ENCODE measurements around the gene TRPM7. TPM values are rescaled to one million over a fixed set of nuclear protein-coding genes. Genes with fewer than 3 reads are reported as not detected.
"Not testable (repeated sequence)": the region's sequence is repeated elsewhere in the genome, so short reads cannot be mapped to it uniquely, and the experiment has no call there.

The TRPM7 gene, protein sequence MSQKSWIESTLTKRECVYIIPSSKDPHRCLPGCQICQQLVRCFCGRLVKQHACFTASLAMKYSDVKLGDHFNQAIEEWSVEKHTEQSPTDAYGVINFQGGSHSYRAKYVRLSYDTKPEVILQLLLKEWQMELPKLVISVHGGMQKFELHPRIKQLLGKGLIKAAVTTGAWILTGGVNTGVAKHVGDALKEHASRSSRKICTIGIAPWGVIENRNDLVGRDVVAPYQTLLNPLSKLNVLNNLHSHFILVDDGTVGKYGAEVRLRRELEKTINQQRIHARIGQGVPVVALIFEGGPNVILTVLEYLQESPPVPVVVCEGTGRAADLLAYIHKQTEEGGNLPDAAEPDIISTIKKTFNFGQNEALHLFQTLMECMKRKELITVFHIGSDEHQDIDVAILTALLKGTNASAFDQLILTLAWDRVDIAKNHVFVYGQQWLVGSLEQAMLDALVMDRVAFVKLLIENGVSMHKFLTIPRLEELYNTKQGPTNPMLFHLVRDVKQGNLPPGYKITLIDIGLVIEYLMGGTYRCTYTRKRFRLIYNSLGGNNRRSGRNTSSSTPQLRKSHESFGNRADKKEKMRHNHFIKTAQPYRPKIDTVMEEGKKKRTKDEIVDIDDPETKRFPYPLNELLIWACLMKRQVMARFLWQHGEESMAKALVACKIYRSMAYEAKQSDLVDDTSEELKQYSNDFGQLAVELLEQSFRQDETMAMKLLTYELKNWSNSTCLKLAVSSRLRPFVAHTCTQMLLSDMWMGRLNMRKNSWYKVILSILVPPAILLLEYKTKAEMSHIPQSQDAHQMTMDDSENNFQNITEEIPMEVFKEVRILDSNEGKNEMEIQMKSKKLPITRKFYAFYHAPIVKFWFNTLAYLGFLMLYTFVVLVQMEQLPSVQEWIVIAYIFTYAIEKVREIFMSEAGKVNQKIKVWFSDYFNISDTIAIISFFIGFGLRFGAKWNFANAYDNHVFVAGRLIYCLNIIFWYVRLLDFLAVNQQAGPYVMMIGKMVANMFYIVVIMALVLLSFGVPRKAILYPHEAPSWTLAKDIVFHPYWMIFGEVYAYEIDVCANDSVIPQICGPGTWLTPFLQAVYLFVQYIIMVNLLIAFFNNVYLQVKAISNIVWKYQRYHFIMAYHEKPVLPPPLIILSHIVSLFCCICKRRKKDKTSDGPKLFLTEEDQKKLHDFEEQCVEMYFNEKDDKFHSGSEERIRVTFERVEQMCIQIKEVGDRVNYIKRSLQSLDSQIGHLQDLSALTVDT (N-terminal part only)
- polyA plus RNA-seq (ENCODE audit: insufficient read length in 10 of 10) = 10 to 100 TPM; 15.2 to 26.8 (median 21.2) TPM
- long read RNA-seq, donor 1 = 0 reads
- long read RNA-seq, donor 2 = 0 reads
- long read RNA-seq, donor 3 = 0 reads
- long read RNA-seq, donor 4 = 0 reads
- long read RNA-seq, donor 5 = 0 reads
- long read RNA-seq, donor 6 = 0 reads
- long read RNA-seq, donor 7 = 0 reads
- long read RNA-seq, donor 8 = 0 reads
- long read RNA-seq, donor 9 = 0 reads

DNA sequence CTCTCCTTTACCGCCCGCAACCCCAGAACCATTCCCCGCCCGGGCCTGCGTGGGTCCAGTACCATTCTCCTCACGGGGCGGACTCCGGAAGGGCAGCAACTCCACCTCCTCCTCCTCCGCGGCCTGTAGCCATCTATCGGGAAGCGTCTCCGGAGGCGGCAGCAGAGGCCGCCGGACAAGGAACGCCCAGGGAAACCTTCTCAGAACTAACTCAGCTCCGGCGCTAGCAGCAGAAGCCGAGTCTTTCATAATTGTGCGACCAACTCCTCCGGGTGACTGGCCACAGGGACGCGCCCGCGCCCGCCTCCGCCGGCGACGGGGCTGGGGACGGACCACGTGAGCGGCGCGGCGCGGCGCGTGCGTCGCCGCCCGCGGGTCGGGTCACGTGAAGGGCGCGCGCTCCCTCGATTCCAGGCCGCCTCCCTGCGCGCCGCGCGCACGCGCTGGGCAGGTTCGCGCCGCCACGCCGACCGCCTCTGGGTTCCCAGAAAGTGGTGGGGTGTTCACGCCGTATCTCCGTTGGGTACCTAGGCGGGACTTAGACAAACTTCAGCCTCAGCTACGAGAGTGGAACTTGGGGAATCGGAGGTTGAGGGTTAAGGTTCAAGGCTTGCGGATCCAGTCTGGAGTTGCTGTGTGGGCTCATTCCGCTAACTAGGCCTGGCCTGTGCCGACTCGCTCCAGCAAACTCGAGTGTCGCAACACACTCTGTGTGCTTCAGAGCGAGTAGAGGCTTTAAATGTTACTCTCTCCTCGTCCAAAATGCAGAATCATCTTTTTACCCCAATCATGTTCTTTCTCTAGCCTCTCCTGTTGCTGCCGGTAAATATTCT lies at the start of gene TRPM7:
Gene TRPM7 (minus strand): TSS at position 329 of the 833 bp plus-strand sequence. CDS start 264 bp downstream, at position 65.
- DNase-seq = peak; percentile 90 to 98 (median 96)

DNA sequence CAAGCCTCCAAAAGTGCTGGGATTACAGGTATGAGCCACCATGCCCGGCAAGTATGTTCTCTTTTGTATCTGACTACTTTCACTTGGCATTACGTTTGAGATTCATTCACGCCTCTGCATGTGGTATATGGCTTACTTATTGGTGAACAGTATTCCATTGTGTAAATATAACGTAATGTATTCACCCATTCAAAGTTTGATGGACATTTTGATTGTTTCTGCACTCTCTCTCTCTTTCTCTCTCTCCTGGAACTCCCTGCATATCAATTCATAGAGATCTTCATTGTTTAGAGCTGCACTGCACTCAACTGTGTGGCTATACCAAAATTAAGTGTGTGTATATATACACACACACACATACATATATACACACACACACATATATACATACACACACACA lies 48.6 kb upstream of the TRPM7 start:
- DNase-seq = no peak

DNA sequence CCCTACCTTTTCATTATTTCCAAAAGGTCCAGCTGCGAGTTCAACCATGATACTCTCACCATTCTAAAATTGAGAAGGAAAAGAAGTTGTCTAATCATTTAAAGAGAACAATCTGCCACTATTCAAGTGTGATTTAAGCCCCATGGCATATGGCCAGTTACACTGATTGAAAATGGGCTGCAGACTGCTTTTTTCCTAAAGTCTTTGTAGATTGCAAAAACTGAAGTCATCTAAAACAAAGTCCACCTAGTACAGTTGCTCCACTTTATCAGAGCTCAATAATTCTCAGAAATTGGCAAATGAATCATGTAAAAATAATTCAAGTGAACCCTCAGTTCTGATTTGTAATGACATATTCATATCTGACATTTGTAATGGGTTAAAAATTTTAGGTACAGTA lies 39.7 kb upstream of the TRPM7 start:
- DNase-seq = no peak

DNA sequence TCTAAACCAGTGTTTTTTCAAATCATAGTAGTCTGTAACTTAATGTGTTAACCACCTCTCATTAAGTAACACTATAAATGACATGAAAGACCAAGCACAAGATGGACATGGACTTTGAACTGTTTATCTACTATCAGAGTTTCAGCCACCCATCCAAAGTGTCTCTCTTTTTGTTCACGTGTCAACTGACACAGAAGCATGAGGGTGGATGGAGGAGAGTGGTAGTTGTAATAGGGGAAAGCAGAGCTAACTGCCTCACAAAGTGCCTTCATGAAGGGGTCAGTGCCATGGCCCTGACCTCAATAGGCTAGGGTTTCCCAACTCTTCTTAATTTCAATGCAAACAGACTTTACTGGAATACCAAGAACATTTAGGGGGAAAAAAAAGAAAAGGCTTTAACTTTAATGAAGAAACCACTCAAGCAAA lies 32.1 kb upstream of the TRPM7 start:
- DNase-seq = no peak

DNA sequence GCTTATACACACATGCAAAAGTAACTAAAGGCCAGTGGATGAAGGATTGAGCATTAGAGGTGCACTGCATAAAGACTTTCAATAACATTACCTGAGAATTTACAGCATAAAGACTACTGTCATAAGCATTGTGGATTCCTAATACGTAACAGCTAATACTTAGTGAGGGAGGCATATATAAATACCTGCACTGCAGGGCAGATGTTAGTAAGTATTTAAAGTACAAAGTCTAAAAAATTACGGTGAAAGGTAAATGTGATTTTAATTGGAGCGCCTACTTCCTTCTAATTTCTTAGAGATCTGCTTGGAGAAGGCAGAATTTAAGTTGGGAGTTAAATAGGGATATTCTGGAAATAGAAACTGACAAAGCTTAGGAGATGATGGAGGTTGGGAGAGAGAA lies 25.4 kb upstream of the TRPM7 start:
- DNase-seq = no peak

DNA sequence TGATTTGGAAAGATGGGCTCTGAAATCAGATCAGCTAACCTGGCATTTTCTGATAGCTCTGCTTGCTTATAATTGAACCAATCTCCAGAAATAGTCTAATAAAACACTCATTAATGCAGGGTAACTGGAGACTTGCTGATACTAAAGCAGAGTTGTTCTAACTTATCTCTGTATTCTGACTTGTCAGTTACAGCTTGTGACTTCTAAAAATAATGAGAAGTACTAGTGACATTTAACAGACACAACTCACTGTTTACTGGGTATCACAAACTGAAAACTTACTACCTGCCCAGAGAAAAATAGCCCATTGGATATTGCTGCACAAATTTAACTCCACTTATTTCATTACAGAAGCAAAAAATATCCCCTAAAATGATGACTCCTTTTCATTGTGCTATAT lies 24.0 kb upstream of the TRPM7 start:
- no peak for DNase-seq

DNA sequence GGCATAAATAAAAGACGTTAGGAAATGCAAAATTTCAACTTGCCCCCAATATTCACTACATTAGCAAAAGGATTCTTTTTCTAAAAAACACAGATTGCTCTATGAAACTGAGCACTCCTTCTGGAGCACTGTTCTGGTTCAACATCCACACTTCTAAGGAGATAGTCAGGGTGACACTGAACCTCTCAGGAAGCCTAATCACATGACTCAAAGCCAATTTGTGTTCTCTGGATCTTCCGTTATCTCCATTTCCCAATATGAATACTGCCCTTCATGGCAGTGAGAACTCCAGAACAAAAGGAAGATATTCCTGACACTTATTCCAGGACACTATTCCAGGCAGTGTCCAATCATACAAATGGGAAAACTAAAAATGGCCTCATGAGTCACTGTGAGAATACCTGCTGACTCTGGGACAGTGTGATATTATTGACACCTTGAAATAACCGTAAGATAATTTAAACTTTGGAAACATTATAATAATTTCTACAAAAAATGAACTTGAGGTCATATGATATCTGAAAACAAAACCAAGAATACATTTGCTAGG lies 21.4 kb upstream of the TRPM7 start:
- DNase-seq = no peak

DNA sequence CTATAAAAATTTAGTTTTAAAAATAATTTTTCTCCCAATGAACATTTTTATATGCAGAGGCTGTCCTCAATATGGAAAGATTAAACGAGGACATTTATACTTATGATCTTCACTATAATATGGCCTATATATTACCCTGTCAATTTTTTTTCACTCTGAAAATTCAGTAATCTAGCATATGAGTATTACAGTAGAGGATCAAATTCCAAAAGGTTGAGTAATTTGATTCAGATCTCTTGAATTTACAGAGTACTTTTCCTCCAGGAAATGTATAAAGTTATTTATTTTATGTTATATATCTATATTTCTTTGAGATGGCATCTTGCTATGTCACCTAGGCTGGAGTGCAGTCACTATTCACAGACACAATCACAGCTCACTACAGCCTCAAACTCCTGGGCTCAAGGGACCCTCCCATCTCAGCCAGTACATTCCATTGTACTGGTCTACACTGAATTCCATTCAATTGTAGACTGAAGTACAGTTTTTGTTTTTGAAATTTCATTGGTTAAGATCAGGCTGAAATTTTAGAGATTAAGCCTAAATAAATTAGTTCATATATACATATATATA lies 16.3 kb upstream of the TRPM7 start:
- DNase-seq = no peak

DNA sequence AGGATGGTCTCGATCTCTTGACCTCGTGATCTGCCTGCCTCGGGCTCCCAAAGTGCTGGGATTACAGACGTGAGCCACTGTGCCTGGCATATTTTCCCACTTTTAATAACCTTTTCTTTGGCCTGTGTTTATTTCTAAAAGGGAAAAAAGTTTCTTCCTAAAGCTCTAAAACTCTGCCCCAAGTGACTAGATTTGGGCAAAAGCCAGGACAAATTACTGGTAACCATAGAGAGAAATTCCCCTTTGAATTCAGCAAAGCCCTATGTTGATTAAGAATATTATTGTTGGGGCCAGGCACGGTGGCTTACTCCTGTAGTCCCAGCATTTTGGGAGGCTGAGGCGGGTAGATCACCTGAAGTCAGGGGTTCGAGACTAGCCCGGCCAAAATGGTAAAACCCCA lies 11.5 kb upstream of the TRPM7 start:
- DNase-seq = peak in 1 of 3 donors; percentile 27

DNA sequence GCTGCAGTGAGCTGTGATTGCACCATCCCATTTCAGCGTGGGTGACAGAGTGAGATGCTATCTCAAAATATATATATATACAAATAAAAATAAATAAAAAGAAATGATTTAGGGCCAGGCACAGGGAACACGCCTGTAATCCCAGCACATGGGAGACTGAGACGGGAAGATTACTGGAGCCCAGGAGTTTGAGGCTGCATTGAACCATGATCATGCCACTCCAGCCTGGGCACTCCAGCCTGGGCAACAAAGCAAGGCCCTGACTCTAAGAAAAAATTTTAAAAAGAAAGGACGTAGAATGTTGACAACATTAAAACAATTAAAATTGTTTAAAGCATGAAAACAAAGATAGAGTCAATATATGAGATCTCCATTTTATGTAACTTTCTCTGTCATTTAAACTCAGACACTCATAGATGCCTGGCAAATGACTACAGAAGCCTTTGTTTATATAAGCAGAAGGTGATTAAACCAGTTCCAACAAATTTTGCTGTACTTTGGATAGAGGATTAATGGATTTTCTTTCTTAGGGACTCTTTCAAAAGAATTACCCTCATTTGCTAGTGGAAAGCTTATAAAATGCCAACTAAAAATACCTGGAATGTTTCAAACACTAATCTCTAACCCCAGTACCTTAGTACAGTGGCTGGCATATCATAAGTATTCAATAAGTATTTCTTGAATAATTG lies 10.7 kb upstream of the TRPM7 start:
- DNase-seq = no peak

DNA sequence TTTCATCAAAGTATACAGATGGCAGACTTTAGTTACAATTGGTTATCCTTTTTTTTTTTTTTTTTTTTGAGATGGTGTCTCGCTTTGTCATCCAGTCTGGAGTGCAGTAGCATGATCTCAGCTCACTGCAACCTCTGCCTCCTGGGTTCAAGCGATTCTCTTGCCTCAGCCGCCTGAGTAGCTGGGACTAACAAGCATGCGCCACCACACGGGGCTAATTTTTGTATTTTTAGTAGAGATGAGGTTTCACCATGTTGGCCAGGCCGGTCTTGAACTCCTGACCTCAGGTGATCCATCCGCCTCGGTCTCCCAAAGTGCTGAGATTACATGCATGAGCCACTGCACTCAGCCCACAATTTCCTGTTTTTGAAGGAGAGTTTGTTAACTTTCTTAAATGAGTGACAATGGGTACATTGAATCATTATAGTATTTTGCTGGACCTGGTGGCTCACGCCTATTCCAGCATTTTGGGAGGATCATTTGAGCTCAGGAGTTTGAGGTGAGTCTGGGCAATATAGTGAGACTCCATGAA lies 8.1 kb upstream of the TRPM7 start:
- DNase-seq = not testable (repeated sequence)

DNA sequence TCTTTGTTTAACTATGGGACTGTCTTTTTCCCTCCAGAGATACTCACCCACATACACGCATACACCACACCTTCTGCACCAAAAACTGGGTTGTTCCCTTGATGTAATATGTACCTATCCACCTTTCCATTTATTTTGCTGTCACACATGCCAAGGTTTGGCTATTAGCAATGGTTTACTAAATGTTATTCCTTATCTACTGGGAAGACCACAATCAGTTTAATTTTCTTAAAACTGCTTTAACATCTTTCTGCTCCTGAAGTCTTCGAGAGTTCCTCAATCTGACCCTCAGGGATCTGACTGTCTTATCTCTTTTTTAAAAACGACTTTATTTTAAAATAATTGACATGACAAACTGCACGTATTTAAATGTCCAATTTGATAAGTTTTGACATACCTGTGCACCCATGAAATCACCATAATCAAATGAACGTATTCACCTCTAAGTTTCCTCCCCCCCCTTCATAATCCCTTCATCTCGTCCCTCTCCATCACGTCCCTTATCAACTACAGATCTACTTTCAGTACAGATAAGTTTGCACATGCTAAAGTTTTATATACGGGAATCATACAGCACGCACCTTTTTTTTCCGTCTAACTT lies 805 bp upstream of the TRPM7 start:
- DNase-seq = peak in 1 of 3 donors; percentile 10

DNA sequence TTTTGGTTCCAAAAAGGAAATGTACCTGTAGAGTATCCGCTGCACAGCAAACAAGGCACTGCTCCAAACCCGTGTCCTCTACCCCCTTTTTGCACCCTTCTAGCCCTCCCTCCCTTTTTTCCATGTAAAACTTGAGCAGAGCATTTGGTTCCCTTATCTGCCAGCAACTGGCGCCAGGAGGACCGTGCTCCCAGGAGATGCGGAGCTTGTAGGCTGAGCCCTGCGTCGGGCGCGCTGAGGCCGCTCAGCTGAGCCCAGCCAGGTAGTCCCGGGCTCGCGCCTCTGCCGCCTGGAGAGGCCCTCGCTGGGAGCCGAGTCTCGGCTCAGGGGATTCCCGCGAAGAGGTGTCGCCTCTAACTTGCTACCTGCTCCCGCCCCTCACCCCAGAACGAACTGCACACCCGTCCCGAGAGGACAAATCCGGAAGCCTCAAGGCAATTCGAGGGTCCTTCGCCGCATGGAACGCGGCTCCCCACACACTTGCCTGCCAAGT lies 575 bp downstream of the TRPM7 start:
- DNase-seq = peak in 1 of 3 donors; percentile 46

DNA sequence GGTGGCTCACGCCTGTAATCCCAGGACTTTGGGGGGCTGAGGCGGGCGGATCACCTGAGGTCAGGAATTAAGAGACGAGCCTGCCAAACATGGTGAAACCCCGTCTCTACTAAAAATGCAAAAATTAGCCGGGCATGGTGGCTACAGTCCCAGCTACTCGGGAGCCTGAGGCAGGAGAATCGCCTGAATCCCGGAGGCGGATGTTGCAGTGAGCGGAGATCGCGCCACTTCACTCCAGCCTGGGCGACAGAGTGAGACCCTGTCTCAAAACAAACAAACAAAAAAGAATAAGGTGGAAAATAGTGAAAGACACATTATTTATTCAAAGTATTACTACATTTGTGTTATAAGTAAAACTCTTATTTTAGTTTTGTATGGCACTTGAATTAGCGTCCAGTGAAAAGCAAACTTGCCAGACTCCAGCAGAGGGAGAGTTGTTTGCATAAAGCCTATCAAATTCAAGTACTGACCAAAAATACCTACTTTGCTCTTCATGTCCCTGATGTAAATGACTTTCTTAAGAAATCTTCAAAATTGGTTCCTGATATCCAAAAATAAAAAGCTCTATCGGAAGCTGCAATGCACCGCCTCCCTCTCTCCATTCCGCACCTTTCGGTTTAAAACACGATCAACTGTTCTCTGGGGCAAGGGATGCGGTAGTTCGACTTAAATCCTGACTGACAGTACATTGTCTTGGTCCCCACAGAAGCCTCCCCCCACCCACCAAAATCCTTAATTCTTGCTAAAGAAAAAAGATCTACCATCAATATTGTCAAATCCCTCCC lies 1.2 kb downstream of the TRPM7 start:
- DNase-seq = peak in 1 of 3 donors; percentile 30

DNA sequence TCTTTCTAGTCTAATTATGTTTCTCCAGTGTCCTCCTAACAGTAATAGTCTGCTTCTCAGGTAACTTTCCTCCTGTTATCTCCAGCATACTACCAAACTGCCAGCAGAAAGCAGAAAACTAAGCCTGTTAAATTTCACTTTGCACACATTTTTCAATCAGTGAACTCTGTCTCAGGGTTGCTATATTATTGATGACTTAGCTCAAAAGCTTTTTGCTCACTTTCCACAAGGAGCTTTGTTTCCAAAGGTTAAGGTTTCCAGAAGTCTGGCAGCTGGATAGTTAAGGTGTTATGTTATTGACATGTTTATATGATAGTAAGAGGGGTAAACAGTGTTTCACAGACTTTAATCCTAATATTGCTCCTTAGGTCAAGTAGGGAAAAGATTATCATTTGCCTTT lies 5.1 kb downstream of the TRPM7 start:
- no peak for DNase-seq

DNA sequence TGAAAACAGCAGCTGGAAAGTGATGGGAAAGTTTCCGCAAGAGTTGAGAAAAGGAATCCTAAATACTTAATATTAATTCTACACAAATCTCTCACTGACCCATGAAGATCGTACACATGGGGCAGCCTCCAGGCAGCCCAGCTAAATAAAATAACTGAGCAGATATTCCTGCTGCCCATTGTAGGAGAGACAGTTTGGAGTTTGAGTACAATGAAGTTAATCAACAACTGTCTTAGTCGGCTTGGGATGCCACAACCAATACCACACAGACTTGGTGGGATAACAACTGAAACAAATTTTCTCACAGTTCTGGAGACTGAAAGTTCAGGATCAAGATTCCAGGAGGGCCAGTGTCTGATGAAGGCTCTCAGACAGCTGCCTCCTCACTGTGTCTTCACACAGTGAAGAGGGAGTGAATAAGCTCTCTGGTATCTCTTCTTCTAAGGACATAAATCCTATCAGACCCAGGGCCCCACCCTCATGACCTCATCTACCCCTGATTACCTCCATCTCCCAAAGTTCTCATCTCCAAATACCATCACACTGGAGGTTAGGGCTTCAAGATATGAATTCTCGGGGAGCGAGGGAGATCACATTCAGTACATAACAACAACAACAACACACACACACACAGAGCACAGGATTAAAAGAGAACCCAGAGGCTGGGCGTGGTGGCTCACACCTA lies 9.7 kb downstream of the TRPM7 start:
- peak in 1 of 3 donors; percentile 43 for DNase-seq
